ENCODE results near the gene CRACDL.

The CRACDL gene

GRCh38 chr2:98924910-98925309 lies 11.1 kb downstream of the CRACDL start:
- no peak for DNase-seq

GRCh38 chr2:98924038-98924830 lies 11.8 kb downstream of the CRACDL start:
- DNase-seq: no peak

GRCh38 chr2:98923244-98923940 lies 12.6 kb downstream of the CRACDL start:
- DNase-seq: no peak

GRCh38 chr2:98921062-98921461 lies 15.0 kb downstream of the CRACDL start:
- DNase-seq: no peak

- DNase-seq: no peak
Observed at GRCh38 chr2:98917031-98917471, 19.0 kb downstream of the CRACDL start.

- DNase-seq: no peak
Observed at GRCh38 chr2:98915751-98916358, 20.2 kb downstream of the CRACDL start.

GRCh38 chr2:98914713-98915580 lies 21.1 kb downstream of the CRACDL start:
- DNase-seq: no peak

- DNase-seq: no peak
Observed at GRCh38 chr2:98913916-98914712, 21.9 kb downstream of the CRACDL start.

- DNase-seq: no peak
Observed at GRCh38 chr2:98912957-98913915, 22.8 kb downstream of the CRACDL start.

GRCh38 chr2:98912221-98912851 lies 23.7 kb downstream of the CRACDL start:
- no peak for DNase-seq

GRCh38 chr2:98911376-98912154 lies 24.5 kb downstream of the CRACDL start:
- DNase-seq: no peak

- DNase-seq: no peak
Observed at GRCh38 chr2:98911126-98911375, 25.0 kb downstream of the CRACDL start.

- DNase-seq: no peak
Observed at GRCh38 chr2:98910349-98911125, 25.5 kb downstream of the CRACDL start.

GRCh38 chr2:98909317-98910211 lies 26.5 kb downstream of the CRACDL start:
- no peak for DNase-seq

- no peak for DNase-seq
Observed at GRCh38 chr2:98908931-98909316, 27.1 kb downstream of the CRACDL start.

- DNase-seq: no peak
Observed at GRCh38 chr2:98907966-98908905, 27.8 kb downstream of the CRACDL start.

GRCh38 chr2:98907385-98907784 lies 28.6 kb downstream of the CRACDL start:
- DNase-seq: no peak

Data from CD4-positive, alpha-beta T cell treated with Interleukin-17A for 4 hours (primary cell).